Activated naive CD8-positive, alpha-beta T cell treated with anti-CD3 and anti-CD28 coated beads, Interleukin-2, amount 10 ng/mL, durations not matched to agents 7 days and 5 days (primary cell): ENCODE results near the gene TOPBP1. TPM values are rescaled to one million over a fixed set of nuclear protein-coding genes. Genes with fewer than 3 reads are reported as not detected.
"Not testable (repeated sequence)": the region's sequence is repeated elsewhere in the genome, so short reads cannot be mapped to it uniquely, and the experiment has no call there.

Source experiments
- ATAC-seq: fragments of 150-1000 bp; cut with Tn5 transposase; one replicate; pipeline ENCODE4 v1.10.0; 2021; ENCODE audit warnings: low read depth, moderate library complexity
- POLR2A ChIA-PET: fragments of 350-600 bp; sonication (Branson Sonifier 250); formaldehyde crosslinking; loops from one replicate; lab custom pipeline; 2021; ENCODE audit warnings: antibody characterized with exemption; lab: Charles Lee
- DNase-seq: peaks from one replicate; pipeline ENCODE4 v3.0.0; 2021
- H3K27ac Mint-ChIP-seq: one replicate; pipeline ENCODE4 v1.8.0; 2022; ENCODE audit warnings: mild to moderate bottlenecking, mixed read lengths
- H3K27me3 Mint-ChIP-seq: one replicate; pipeline ENCODE4 v1.8.0; 2022; ENCODE audit warnings: mild to moderate bottlenecking, moderate library complexity, mixed read lengths
- H3K36me3 Mint-ChIP-seq: one replicate; pipeline ENCODE4 v1.8.0; 2021; ENCODE audit warnings: mild to moderate bottlenecking, mixed read lengths
- H3K4me1 Mint-ChIP-seq: one replicate; pipeline ENCODE4 v1.8.0; 2021; ENCODE audit warnings: mixed read lengths
- H3K4me3 Mint-ChIP-seq: one replicate; pipeline ENCODE4 v1.8.0; 2022; ENCODE audit warnings: mild to moderate bottlenecking, moderate library complexity, mixed read lengths
- H3K9me3 Mint-ChIP-seq: one replicate; pipeline ENCODE4 v1.8.0; 2021; ENCODE audit warnings: mixed read lengths
- total RNA-seq, 2 experiments: library from RNA; stranded (reverse); gene quantifications; one replicate each; pipeline ENCODE4 v1.2.3, GENCODE V29; 2021

TOPBP1 gene
- total RNA-seq, 2 experiments from 2014 or later: 82.0 to 84.0 TPM

DNA sequence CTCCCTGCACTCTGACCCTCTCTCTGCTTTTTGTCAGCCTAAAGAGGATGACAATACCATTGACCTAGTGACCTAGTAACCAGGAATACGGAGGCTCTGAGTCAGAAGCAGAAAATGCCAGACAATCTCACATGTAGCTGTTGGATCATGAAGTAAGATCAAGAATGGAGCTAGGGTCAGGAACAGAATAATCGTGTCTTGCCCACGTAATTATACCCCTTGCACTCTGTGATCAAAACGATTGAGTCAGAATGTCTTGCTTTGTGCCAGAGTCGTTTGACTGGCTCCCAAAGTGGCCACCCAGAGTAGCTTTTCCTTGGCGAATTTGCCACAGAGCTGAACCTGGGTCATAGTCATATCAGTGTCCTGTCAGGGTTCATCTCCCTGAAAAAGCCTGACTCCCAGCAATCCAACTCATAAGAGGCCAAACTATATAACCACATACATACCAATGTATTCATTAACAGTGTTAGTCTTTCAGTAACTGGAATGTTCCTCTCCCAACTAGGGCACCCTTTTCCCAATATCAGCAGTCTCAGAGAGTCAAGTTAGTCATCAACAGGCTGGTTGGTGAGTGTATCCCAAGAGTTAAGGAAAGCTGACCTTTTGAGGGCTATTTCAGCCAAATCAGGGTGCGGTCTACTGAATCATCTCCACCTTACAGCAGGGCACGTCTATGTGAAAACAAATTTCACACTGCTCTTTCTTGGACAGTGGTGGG is 93.3 kb downstream of the TOPBP1 start:
- Mint-ChIP-seq H3K36me3 (no peaks in the 10 kb centered on the region), H3K27ac (no peak overlapping the region), H3K4me1 (peaks cover 18% of the 10 kb centered on the region), H3K27me3 (no peaks in the 10 kb centered on the region), H3K9me3 (no peaks in the 10 kb centered on the region), H3K4me3 (no peak overlapping the region)
- DNase-seq (no peak), ATAC-seq (no peak)
- POLR2A ChIA-PET: interaction anchor here (0.7 kb wide), 1 partner anchor 45 kb away, joined by 3 read pairs; no protein-coding TSS in a partner anchor

DNA sequence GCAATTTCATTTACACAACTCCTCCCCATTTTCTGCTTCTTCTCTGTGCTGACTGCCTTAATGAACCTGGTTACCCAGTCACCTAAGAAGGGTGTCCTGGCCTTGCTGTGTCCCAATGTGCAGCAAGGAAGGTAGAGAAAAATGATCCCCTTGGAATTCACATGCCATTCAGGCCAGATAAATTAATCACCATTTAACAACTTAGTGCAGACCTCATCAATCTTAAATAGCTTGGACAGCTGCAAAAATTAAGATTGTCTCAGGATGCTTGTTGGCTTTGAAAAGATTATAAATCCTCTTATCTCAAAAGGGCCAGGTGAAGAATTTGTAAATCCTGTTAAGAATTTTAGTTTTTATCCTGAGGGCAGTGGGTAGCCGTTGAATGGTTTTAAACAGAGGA is 97.9 kb downstream of the TOPBP1 start:
- Mint-ChIP-seq H3K27ac (no peak overlapping the region), H3K36me3 (no peaks in the 10 kb centered on the region), H3K4me1 (no peaks in the 10 kb centered on the region), H3K4me3 (no peak overlapping the region), H3K27me3 (no peaks in the 10 kb centered on the region), H3K9me3 (peaks cover 2% of the 10 kb centered on the region)
- DNase-seq (no peak), ATAC-seq (no peak)
- POLR2A ChIA-PET: no interaction called here

DNA sequence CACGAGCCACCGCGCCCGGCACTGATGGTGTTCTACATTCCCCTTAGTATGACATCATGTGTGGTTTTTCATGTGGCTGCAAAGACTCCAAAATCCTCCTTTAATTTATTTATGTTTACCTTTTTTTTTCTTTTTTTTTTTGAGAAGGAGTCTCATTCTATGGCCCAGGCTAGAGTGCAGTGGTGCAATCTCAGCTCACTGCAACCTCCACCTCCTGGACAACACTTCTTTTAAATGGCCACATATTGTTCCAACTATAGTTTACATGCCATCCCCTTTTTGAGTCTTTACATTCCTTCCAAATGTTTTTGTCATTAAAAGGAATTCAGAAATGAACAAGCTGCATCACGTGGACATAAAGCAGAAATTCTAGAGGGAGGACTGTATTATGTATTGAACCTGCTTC is 98.6 kb downstream of the TOPBP1 start:
- Mint-ChIP-seq H3K4me3 (no peak overlapping the region), H3K27me3 (no peaks in the 10 kb centered on the region), H3K36me3 (no peaks in the 10 kb centered on the region), H3K27ac (no peak overlapping the region), H3K9me3 (peaks cover 7% of the 10 kb centered on the region), H3K4me1 (no peaks in the 10 kb centered on the region)
- no peak for DNase-seq
- POLR2A ChIA-PET: interaction anchor here (1.3 kb wide), 1 partner anchor 72 kb away, joined by 5 read pairs; no protein-coding TSS in a partner anchor
- no peak for ATAC-seq

DNA sequence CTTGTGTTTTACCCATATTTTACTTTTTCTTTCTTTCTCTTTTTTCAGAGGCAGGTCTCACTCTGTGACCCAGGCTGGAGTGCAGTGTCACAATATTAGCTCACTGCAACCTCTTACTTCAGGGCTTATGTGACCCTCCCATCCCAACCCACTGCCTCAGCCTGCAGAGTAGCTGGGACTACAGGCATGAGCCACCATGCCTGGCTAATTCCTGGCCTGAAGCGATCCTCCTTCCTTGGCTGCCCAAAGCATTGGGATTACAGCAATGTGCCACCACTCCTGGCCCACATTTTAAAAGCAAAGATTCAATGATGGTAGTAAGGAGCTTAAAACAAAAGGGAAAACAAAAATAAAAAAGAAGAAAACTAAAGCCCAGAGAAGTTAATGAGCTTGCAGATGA is 99.4 kb downstream of the TOPBP1 start:
- Mint-ChIP-seq H3K4me1 (no peaks in the 10 kb centered on the region), H3K36me3 (no peaks in the 10 kb centered on the region), H3K27ac (no peak overlapping the region), H3K9me3 (peaks cover 9% of the 10 kb centered on the region), H3K4me3 (no peak overlapping the region), H3K27me3 (no peaks in the 10 kb centered on the region)
- ATAC-seq (no peak), DNase-seq (no peak)
- POLR2A ChIA-PET: interaction anchor here (1.3 to 1.4 kb wide), 2 partner anchors 11 to 71 kb away, joined by 5 to 8 read pairs; partner anchors contain the start of gene CDV3

DNA sequence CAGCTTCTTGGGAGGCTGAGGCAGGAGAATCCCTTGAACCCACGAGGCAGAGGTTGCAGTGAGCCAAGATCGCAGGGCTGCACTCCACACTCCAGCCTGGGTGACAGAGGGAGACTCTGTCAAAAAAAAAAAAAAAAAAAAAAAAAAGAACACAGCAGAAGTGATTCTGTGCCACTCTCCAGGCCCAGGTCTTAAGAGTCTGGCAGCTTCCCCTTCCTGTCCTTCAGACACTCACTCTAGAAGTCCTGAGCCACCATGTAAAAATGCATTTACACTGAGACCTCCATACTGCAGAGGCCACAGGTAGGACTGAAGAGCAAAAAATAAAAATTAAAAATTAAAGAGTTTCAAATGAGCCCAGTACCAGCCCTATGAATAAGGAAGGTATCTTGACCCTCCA is 100.1 kb downstream of the TOPBP1 start:
- Mint-ChIP-seq H3K27ac (no peak overlapping the region), H3K36me3 (no peaks in the 10 kb centered on the region), H3K4me3 (no peak overlapping the region), H3K9me3 (peaks cover 9% of the 10 kb centered on the region), H3K4me1 (no peaks in the 10 kb centered on the region), H3K27me3 (no peaks in the 10 kb centered on the region)
- DNase-seq (no peak), ATAC-seq (no peak)
- POLR2A ChIA-PET: interaction anchor here (1.3 to 1.4 kb wide), 2 partner anchors 12 to 71 kb away, joined by 5 to 8 read pairs; partner anchors contain the start of gene CDV3

DNA sequence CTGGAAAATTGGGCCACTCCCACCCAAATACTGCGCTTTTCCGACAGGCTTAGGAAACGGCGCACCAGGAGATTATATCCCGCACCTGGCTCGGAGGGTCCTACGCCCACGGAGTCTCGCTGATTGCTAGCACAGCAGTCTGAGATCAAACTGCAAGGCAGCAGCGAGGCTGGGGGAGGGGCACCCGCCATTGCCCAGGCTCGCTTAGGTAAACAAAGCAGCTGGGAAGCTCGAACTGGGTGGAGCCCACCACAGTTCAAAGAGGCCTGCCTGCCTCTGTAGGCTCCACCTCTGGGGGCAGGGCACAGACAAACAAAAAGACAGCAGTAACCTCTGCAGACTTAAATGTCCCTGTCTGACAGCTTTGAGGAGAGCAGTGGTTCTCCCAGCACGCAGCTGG is 110.2 kb downstream of the TOPBP1 start:
- H3K27ac Mint-ChIP-seq, H3K9me3 Mint-ChIP-seq, DNase-seq, H3K27me3 Mint-ChIP-seq, H3K36me3 Mint-ChIP-seq, H3K4me3 Mint-ChIP-seq, ATAC-seq, H3K4me1 Mint-ChIP-seq, POLR2A ChIA-PET: not testable (repeated sequence)

Other genes with a start within 250 kb of the TOPBP1 start
- 100 to 1,000 TPM; 183 to 200 TPM for gene CDV3, start 88.3 kb downstream of the TOPBP1 start, total RNA-seq
- under 1 TPM; 0.60 to 0.97 TPM for gene TF, start 84.5 kb upstream of the TOPBP1 start, total RNA-seq
- gene SRPRB, start 143.9 kb upstream of the TOPBP1 start, total RNA-seq: 10 to 100 TPM; 39.3 to 39.7 TPM
- under 1 TPM; 0.39 to 0.40 TPM for gene RAB6B, start 233.9 kb upstream of the TOPBP1 start, total RNA-seq